Measurements from ENCODE around the gene OR4M2. TPM values are rescaled to one million over a fixed set of nuclear protein-coding genes. Genes with fewer than 3 reads are reported as not detected.
"Not testable (repeated sequence)": the region's sequence is repeated elsewhere in the genome, so short reads cannot be mapped to it uniquely, and the experiment has no call there.

Gene OR4M2, protein sequence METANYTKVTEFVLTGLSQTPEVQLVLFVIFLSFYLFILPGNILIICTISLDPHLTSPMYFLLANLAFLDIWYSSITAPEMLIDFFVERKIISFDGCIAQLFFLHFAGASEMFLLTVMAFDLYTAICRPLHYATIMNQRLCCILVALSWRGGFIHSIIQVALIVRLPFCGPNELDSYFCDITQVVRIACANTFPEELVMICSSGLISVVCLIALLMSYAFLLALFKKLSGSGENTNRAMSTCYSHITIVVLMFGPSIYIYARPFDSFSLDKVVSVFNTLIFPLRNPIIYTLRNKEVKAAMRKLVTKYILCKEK
- not detected for total RNA-seq

- DNase-seq (ENCODE audit: low spot score) = not testable (repeated sequence)
These were observed at the start of gene OR4M2 for GRCh38 chr15:22080227-22080626. TSS of gene OR4M2 (plus strand) at chr15:22080527. CDS start at chr15:22080625, 98 bp downstream.

DNA sequence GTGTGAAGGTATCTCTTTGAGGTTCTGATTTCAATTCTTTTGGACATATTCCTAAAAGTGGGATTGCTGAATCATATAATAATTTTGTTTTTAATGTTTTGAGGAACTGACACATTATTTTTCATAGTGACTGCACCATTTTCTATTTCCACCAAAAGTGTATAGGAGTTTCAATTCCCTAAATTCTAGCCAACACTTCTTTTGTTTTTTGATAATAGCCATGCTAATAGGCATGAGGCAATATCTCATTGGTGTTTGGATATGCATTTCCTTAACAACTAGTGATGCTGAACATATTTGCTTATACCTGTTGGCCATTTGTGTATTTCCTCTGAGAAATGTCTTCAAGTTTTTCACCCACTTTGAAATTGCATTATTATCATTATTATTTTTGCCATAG, 11.1 kb upstream of the OR4M2 start:
- not testable (repeated sequence) for DNase-seq (ENCODE audit: low spot score)

GRCh38 chr15:22081386-22081785, 1.1 kb downstream of the OR4M2 start:
- not testable (repeated sequence) for DNase-seq (ENCODE audit: low spot score)

GRCh38 chr15:22098616-22099253, 18.4 kb downstream of the OR4M2 start:
- DNase-seq (ENCODE audit: low spot score) = not testable (repeated sequence)

- not testable (repeated sequence) for DNase-seq (ENCODE audit: low spot score)
These were observed 19.1 kb downstream of the OR4M2 start for GRCh38 chr15:22099289-22099891.

- not testable (repeated sequence) for DNase-seq (ENCODE audit: low spot score)
These were observed 41.7 kb downstream of the OR4M2 start for GRCh38 chr15:22122033-22122432.

Other genes starting within 250 kb of the OR4M2 start
- gene POTEB, start 202.8 kb upstream of the OR4M2 start, total RNA-seq = not detected

Data from mucosa of gallbladder (tissue), 1 donor.